Activated B cell treated with CpG ODN at 0.5 μM for 24 hours (primary cell): ENCODE measurements around the gene NDUFA11. TPM values are rescaled to one million over a fixed set of nuclear protein-coding genes. Genes with fewer than 3 reads are reported as not detected.
A peak's percentile ranks its signal among the peaks of the same experiment; 100 is the strongest.
"Not testable (repeated sequence)": the region's sequence is repeated elsewhere in the genome, so short reads cannot be mapped to it uniquely, and the experiment has no call there.

ENCODE experiments used
- ATAC-seq: fragments of 200-7000 bp; cut with Tn5 transposase; one replicate; pipeline ENCODE4 v1.10.0; 2021; ENCODE audit warnings: low read depth, mild to moderate bottlenecking, moderate library complexity
- CTCF ChIA-PET: fragments of 350-600 bp; sonication (Branson Sonifier 250); formaldehyde crosslinking; loops from one replicate; lab custom pipeline; 2021; ENCODE audit warnings: antibody characterized with exemption; lab: Charles Lee
- POLR2A ChIA-PET: fragments of 350-600 bp; sonication (Branson Sonifier 250); formaldehyde crosslinking; loops from one replicate; lab custom pipeline; 2021; ENCODE audit warnings: antibody characterized with exemption; lab: Charles Lee
- DNase-seq: peaks from one replicate; pipeline ENCODE4 v3.0.0; 2022
- H3K27ac Mint-ChIP-seq: one replicate; pipeline ENCODE4 v1.8.0; 2020; ENCODE audit warnings: mixed read lengths
- H3K27me3 Mint-ChIP-seq: one replicate; pipeline ENCODE4 v1.8.0; 2021; ENCODE audit warnings: mixed read lengths
- H3K36me3 Mint-ChIP-seq: one replicate; pipeline ENCODE4 v1.8.0; 2021; ENCODE audit warnings: low read depth, mixed read lengths
- H3K4me1 Mint-ChIP-seq: one replicate; pipeline ENCODE4 v1.8.0; 2021; ENCODE audit warnings: mixed read lengths
- H3K4me3 Mint-ChIP-seq: one replicate; pipeline ENCODE4 v1.8.0; 2020; ENCODE audit warnings: mild to moderate bottlenecking, mixed read lengths
- H3K9me3 Mint-ChIP-seq: one replicate; pipeline ENCODE4 v1.8.0; 2020; ENCODE audit warnings: mixed read lengths
- intact Hi-C: fragments of 100-400 bp; cut with micrococcal nuclease; formaldehyde crosslinking; loops from one replicate; pipeline ENCODE4 v1.15.1; 2024
- total RNA-seq: library from RNA; stranded (reverse); gene quantifications from 2 replicates; pipeline ENCODE4 v1.2.3, GENCODE V29; 2022
- TF ChIP-seq, protein P1 (sequence below): fragments of 200-600 bp; IDR thresholded peaks from one replicate; pipeline ENCODE4 v1.8.0; 2022; ENCODE audit warnings: antibody characterized with exemption, mild to moderate bottlenecking

The NDUFA11 gene
- total RNA-seq, 1 donor from 2014 or later = 193 TPM

DNA sequence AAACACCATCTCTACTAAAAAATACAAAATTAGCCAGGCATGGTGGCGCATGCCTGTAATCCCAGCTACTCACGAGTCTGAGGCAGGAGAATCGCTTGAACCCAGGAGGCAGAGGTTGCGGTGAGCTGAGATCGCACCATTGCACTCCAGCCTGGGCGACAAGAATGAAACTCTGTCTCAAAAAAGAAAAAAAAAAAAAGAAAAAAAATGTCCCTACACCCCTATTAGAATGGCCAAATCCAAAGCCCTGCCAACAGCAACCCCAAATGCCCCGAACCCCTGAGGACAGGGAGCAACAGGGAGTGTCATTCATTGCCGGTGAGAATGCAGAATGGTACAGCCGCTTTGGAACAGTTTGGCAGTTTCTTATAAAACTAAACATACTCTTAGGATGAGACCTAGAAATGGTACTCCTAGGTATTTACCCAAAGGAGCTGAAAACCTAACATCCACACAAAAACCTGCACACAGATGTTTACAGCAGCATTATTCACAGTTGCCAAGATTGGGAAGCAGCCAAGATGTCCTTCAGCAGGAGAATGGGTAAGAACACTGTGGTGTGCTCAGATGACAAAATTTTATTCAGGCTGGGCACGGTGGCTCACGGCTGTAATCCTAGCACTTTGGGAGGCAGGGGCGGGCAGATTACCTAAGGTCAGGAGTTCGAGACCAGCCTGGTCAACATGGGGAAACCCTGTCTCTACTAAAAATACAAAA, 20.3 kb downstream of the NDUFA11 start:
- H3K36me3 Mint-ChIP-seq, H3K9me3 Mint-ChIP-seq, H3K4me1 Mint-ChIP-seq, H3K4me3 Mint-ChIP-seq, CTCF ChIA-PET, intact Hi-C loops, ATAC-seq, DNase-seq, H3K27ac Mint-ChIP-seq: not testable (repeated sequence)
- peaks cover 12% of the 10 kb centered on the region for H3K27me3 Mint-ChIP-seq
- POLR2A ChIA-PET = interaction anchor here (0.7 kb wide), 1 partner anchor 16 kb away, joined by 4 read pairs; no protein-coding TSS in a partner anchor

DNA sequence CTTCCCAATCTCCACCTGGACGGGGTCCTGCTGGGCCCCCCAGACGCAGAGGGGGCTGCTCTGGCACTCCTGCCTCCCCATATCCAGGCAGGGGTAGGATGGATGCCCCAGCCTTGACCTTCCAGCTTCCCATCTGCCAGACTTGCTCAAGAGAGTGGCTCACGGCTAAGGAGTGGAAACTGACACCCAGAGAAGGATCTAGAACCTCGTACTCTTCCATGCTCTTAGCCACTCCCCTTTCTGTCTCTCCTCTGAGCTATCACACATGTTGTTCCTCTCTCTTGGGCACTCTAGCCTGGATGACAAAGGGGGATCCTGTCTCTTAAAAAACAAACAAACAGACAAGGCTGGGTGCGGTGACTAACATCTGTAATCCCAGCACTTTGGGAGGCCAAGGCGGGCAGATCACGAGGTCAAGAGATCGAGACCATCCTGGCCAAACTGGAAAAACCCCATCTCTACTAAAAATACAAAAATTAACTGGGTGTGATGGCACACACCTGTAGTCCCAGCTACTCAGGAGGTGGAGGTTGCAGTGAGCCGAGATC, 21.1 kb downstream of the NDUFA11 start:
- ChIA-PET CTCF (no interaction called here), POLR2A (no interaction called here)
- Mint-ChIP-seq H3K4me1 (peaks cover 2% of the 10 kb centered on the region), H3K36me3 (no peaks in the 10 kb centered on the region), H3K9me3 (no peaks in the 10 kb centered on the region), H3K27me3 (peaks cover 12% of the 10 kb centered on the region), H3K4me3 (no peak overlapping the region), H3K27ac (no peak overlapping the region)
- intact Hi-C loops = no loop called here
- ATAC-seq (no peak), DNase-seq (no peak)
- TF ChIP-seq, protein P1, sequence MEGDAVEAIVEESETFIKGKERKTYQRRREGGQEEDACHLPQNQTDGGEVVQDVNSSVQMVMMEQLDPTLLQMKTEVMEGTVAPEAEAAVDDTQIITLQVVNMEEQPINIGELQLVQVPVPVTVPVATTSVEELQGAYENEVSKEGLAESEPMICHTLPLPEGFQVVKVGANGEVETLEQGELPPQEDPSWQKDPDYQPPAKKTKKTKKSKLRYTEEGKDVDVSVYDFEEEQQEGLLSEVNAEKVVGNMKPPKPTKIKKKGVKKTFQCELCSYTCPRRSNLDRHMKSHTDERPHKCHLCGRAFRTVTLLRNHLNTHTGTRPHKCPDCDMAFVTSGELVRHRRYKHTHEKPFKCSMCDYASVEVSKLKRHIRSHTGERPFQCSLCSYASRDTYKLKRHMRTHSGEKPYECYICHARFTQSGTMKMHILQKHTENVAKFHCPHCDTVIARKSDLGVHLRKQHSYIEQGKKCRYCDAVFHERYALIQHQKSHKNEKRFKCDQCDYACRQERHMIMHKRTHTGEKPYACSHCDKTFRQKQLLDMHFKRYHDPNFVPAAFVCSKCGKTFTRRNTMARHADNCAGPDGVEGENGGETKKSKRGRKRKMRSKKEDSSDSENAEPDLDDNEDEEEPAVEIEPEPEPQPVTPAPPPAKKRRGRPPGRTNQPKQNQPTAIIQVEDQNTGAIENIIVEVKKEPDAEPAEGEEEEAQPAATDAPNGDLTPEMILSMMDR = no peak

DNA sequence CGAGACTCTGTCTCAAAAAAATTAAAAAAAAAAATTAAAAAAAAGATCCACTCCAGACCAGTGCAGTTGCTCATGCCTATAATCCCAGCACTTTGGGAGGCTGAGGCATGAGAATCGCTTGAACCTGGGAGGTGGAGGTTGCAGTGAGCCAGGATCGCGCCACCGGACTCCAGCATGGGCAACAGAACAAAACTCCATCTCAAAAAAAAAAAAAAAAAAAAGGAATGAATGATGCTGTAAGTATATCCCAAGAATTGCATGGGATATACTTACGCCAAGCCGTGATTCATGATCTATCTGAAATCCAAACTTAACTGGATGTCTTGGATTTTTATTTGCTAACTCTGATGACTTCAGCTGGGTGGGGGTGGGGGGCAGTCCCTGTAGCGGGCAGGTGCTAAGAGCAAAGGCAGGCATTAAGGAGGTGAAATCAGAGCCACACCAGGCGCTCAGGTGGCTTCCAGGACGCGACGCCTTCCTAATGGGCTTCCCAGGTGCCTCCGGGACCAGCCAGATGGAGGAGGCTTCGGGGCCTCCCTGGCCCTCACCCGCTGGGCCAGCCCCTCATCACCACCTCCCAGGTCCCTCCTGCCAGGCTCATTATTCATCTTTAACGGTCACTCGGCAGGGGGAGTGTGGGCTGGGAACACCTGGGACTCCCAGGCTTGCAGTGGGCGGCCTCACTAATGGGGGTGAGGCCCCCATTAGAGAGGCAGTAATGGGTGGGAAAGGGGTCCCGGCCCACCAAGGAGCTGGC, 21.9 kb downstream of the NDUFA11 start:
- no peak overlapping the region for H3K27ac Mint-ChIP-seq
- no peaks in the 10 kb centered on the region for H3K36me3 Mint-ChIP-seq
- ChIA-PET POLR2A (no interaction called here), CTCF (no interaction called here)
- intact Hi-C loops = no loop called here
- no peak overlapping the region for H3K4me3 Mint-ChIP-seq
- H3K27me3 Mint-ChIP-seq = peaks cover 11% of the 10 kb centered on the region
- TF ChIP-seq, protein P1 = no peak
- peaks cover 2% of the 10 kb centered on the region for H3K4me1 Mint-ChIP-seq
- no peaks in the 10 kb centered on the region for H3K9me3 Mint-ChIP-seq
- DNase-seq = no peak
- ATAC-seq = no peak

DNA sequence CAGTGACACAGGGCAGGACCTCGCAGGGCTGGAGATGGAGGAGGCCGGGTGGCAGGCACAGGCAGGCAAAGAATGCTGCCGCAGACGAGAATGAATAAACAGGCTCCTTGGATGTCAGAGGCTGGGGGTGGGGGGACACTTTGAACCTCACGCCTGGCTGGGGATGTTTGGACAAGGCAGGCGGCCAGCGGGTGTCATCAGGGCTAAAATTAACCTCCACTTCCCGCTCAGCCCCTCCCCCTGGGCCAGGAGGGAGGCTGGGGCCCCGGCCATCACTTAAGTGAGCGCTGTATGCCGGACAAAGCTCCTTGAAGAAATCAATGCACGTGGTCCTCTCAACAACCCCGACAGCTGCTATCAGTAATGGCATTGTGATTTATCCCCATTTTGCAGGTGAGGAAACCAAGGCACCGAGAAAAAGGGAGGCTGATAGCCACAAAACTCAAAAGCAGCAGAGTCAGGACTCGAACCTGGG, 22.9 kb downstream of the NDUFA11 start:
- CTCF ChIA-PET = no interaction called here
- H3K4me1 Mint-ChIP-seq = peaks cover 2% of the 10 kb centered on the region
- H3K27ac Mint-ChIP-seq = no peak overlapping the region
- no peak overlapping the region for H3K4me3 Mint-ChIP-seq
- intact Hi-C loops = no loop called here
- TF ChIP-seq, protein P1 = no peak
- no peaks in the 10 kb centered on the region for H3K9me3 Mint-ChIP-seq
- peaks cover 10% of the 10 kb centered on the region for H3K27me3 Mint-ChIP-seq
- ATAC-seq (no peak), DNase-seq (no peak)
- POLR2A ChIA-PET = interaction anchor here (0.6 kb wide), 1 partner anchor 77 kb away, joined by 13 read pairs; no protein-coding TSS in a partner anchor
- H3K36me3 Mint-ChIP-seq = no peaks in the 10 kb centered on the region

DNA sequence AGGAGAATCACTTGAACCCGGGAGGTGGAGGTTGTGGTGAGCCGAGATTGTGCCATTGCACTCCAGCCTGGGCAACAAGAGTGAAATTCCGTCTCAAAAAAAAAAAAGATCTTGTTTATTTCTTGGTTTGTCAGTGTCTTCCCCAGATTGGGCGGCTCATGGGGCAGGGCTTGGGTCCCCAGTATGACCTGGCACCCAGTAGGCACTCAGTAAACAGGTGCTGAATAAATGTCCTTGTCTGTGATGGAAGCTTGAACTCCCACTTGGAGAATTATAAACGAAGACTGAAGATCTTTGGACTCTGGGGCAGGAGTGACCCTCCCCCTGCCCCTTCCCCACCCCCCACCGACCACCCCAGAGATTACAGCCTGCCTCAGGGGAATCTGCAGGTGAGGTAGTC, 23.4 kb downstream of the NDUFA11 start:
- no peaks in the 10 kb centered on the region for H3K9me3 Mint-ChIP-seq
- no peaks in the 10 kb centered on the region for H3K36me3 Mint-ChIP-seq
- peaks cover 10% of the 10 kb centered on the region for H3K27me3 Mint-ChIP-seq
- intact Hi-C loops = no loop called here
- H3K27ac Mint-ChIP-seq = peak overlapping the region; percentile 35
- H3K4me3 Mint-ChIP-seq = no peak overlapping the region
- CTCF ChIA-PET = no interaction called here
- TF ChIP-seq, protein P1 = no peak
- H3K4me1 Mint-ChIP-seq = peaks cover 2% of the 10 kb centered on the region
- DNase-seq (no peak), ATAC-seq (no peak)
- POLR2A ChIA-PET = no interaction called here
